Mammary epithelial cell (primary cell): Measurements from ENCODE around the gene FAM107A.

Experiments used
- CTCF ChIP-seq, 2 donors: IDR thresholded peaks in 1 of 2; conservative IDR thresholded peaks in 1 of 2; 2 replicates each; pipeline ENCODE4 v1.5.1; 2011 to 2012; ENCODE audit warnings: inconsistent platforms in 2 of 2, low read length in 2 of 2, mild to moderate bottlenecking in 2 of 2, control low read depth in 1 of 2, low read depth in 1 of 2; ENCODE audit not compliant: insufficient read depth in 1 of 2; ENCODE audit errors: extremely low read depth in 1 of 2
- EZH2 ChIP-seq: IDR thresholded peaks from 2 replicates; pipeline ENCODE4 v1.6.1; 2012; ENCODE audit warnings: low read length, inconsistent platforms, borderline replicate concordance

GRCh38 chr3:58520403-58521335 lies 56.5 kb downstream of the FAM107A start:
- TF ChIP-seq EZH2 (no peak), CTCF (conservative IDR thresholded peaks at IDR 0.05 in 1 of 2, IDR thresholded peaks at IDR 0.05 in 1 of 2; ENCODE audit: extremely low read depth in 1 of 2, insufficient read depth in 1 of 2, low read depth in 1 of 2, low read length in 2 of 2) (no peak)
